Mammary microvascular endothelial cell (primary cell): ENCODE measurements around the gene HPN. TPM values are rescaled to one million over a fixed set of nuclear protein-coding genes. Genes with fewer than 3 reads are reported as not detected.

Source experiments
- total RNA-seq: library from RNA; depleted of rRNA; stranded (reverse); fragments of >200 nt; gene quantifications from 2 replicates; pipeline ENCODE4 v1.2.3, GENCODE V29; 2015

HPN gene
- not detected in 2 replicates for total RNA-seq

GRCh38 chr19:35041548-35042055, at the start of gene HPN:
HPN (plus strand) TSS chr19:35041721; CDS start chr19:35042507, 786 bp downstream.

GRCh38 chr19:34999498-35000337, 41.8 kb upstream of the HPN start, which contains the start of gene GRAMD1A:
GRAMD1A (plus strand) TSS chr19:35000323; CDS start chr19:35000479, 156 bp downstream.

GRCh38 chr19:35030257-35031071, 11.1 kb upstream of the HPN start, which contains the start of gene SCN1B:
SCN1B (plus strand) TSS chr19:35030470; CDS start chr19:35030821, 351 bp downstream.

GRCh38 chr19:35115177-35115951, 73.8 kb downstream of the HPN start, which contains the start of gene FXYD3:
FXYD3 (plus strand) TSS chr19:35115823; CDS start chr19:35119377, 3,554 bp downstream.

Other genes starting within 250 kb of the HPN start
- gene ZNF30, start 114.8 kb upstream of the HPN start, total RNA-seq: 2.8 and 3.5 TPM in 2 replicates
- gene ZNF792, start 77.5 kb upstream of the HPN start, total RNA-seq: 9.3 and 11.1 TPM in 2 replicates
- gene GRAMD1A, start 41.4 kb upstream of the HPN start, total RNA-seq: 45.6 and 49.5 TPM in 2 replicates
- gene SCN1B, start 11.3 kb upstream of the HPN start, total RNA-seq: 10.1 and 15.4 TPM in 2 replicates
- not detected in 2 replicates for gene FXYD3, start 74.1 kb downstream of the HPN start, total RNA-seq
- not detected in 2 replicates for gene LGI4, start 93.3 kb downstream of the HPN start, total RNA-seq
- not detected in 2 replicates for gene FXYD1, start 97.1 kb downstream of the HPN start, total RNA-seq
- gene FXYD7, start 101.5 kb downstream of the HPN start, total RNA-seq: not detected in 2 replicates
- 257 and 258 TPM in 2 replicates for gene FXYD5, start 113.0 kb downstream of the HPN start, total RNA-seq
- gene FAM187B, start 187.0 kb downstream of the HPN start, total RNA-seq: not detected in 2 replicates
- gene LSR, start 207.3 kb downstream of the HPN start, total RNA-seq: 0.93 and 2.0 TPM in 2 replicates
- 63.6 and 70.2 TPM in 2 replicates for gene USF2, start 227.2 kb downstream of the HPN start, total RNA-seq
- gene HAMP, start 240.8 kb downstream of the HPN start, total RNA-seq: not detected in 2 replicates